SKM-1 (cell line): ENCODE data around the gene FUBP3.
"Not testable (repeated sequence)": the region's sequence is repeated elsewhere in the genome, so short reads cannot be mapped to it uniquely, and the experiment has no call there.

ENCODE experiments used
- DNase-seq: peaks from one replicate; lab custom pipeline; 2025; ENCODE audit not compliant: unreplicated experiment; lab: John Stamatoyannopoulos, UW

FUBP3 gene

GRCh38 chr9:130680836-130681768, 101.7 kb downstream of the FUBP3 start:
- peak; percentile 55 for DNase-seq

- no peak for DNase-seq
Observed at GRCh38 chr9:130681769-130682420, 102.5 kb downstream of the FUBP3 start.

GRCh38 chr9:130682421-130683121, 103.2 kb downstream of the FUBP3 start:
- DNase-seq = peak; percentile 36

- no peak for DNase-seq
Observed at GRCh38 chr9:130685104-130685503, 105.7 kb downstream of the FUBP3 start.

- DNase-seq = not testable (repeated sequence)
Observed at GRCh38 chr9:130685945-130686344, 106.6 kb downstream of the FUBP3 start.

- DNase-seq = no peak
Observed at GRCh38 chr9:130687615-130688014, 108.2 kb downstream of the FUBP3 start.
